ENCODE data around the gene FEN1.

DNA sequence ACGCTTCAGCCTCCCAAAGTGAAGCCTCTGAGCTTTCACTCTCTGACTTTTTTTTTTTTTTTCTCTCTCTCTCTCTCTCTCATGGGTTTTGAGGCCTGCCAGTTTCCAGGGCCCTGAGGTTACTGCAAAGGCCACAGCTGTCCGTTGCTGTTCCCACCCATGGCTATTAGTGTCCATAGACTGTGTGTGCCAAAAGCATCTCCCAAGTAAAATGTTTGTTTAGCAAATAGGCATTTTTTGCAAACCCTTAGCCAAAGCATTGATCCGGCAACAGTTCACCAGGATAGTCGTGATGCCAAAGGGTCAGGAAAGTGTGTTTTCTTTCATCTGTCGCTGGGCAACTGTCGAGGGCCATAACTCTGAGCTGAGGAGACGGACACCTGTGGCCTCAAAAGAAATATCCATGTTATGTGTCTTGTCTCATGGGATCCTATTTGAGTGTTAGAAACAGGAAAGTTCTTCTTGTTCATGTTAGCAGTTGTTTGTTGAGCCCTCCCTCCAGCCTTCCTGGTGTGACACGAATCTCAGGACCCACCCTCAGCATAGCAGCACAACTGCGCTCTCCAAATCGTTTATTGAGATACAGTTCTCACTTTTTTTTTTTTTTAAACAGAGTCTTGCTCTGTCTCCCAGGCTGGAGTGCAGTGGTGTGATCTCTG, 53.8 kb downstream of the FEN1 start:
- TF ChIP-seq CTCF (IDR thresholded peaks at IDR 0.05; ENCODE audit: low read depth, low read length, poor library complexity, severe bottlenecking) (no peak), EZH2phosphoT487 (IDR thresholded peaks at IDR 0.05; ENCODE audit: borderline replicate concordance, low read length) (no peak)
